Natural killer cell (primary cell): ENCODE measurements around the gene ISG20L2. TPM values are rescaled to one million over a fixed set of nuclear protein-coding genes. Genes with fewer than 3 reads are reported as not detected.
A peak's percentile ranks its signal among the peaks of the same experiment; 100 is the strongest.

Experiments used
- ATAC-seq, 3 donors: fragments of 150-1000 bp in 2 of 3; fragments of 200-7000 bp in 1 of 3; cut with Tn5 transposase; 1 replicate in 1 of 3; 2 replicates in 2 of 3; pipeline ENCODE4 v1.10.0; 2021; ENCODE audit warnings: mild to moderate bottlenecking in 2 of 3, moderate library complexity in 2 of 3
- DNase-seq, 2 donors: peaks; one replicate each; pipeline versions ENCODE4 v3.0.0 to v3.0.0-alpha.2; 2013 to 2021; ENCODE audit warnings: mixed read lengths in 1 of 2
- H3K27ac ChIP-seq: one replicate; pipeline ENCODE4 v1.5.1; 2013; ENCODE audit warnings: mild to moderate bottlenecking, low read length
- H3K27me3 ChIP-seq: one replicate; pipeline ENCODE4 v1.6.1; 2013; ENCODE audit warnings: low read length; ENCODE audit not compliant: control insufficient read depth, insufficient read depth
- H3K36me3 ChIP-seq: one replicate; pipeline ENCODE4 v1.6.1; 2013; ENCODE audit warnings: low read length; ENCODE audit not compliant: control insufficient read depth, insufficient read depth
- H3K4me1 ChIP-seq: one replicate; pipeline ENCODE4 v1.6.1; 2013; ENCODE audit warnings: low read length; ENCODE audit not compliant: control insufficient read depth, insufficient read depth
- H3K4me3 ChIP-seq: one replicate; pipeline ENCODE4 v1.5.1; 2013; ENCODE audit warnings: low read length
- H3K9me3 ChIP-seq: one replicate; pipeline ENCODE4 v1.6.1; 2013; ENCODE audit warnings: low read length; ENCODE audit not compliant: control insufficient read depth, insufficient read depth
- H3K27ac Mint-ChIP-seq, 2 donors: one replicate each; pipeline ENCODE4 v1.8.0; 2022; ENCODE audit warnings: mild to moderate bottlenecking in 2 of 2, mixed read lengths in 2 of 2, moderate library complexity in 1 of 2
- H3K27me3 Mint-ChIP-seq, 2 donors: one replicate each; pipeline ENCODE4 v1.8.0; 2022; ENCODE audit warnings: low read depth in 2 of 2, mixed read lengths in 2 of 2
- H3K36me3 Mint-ChIP-seq: one replicate; pipeline ENCODE4 v1.8.0; 2022; ENCODE audit warnings: mixed read lengths
- H3K4me1 Mint-ChIP-seq, 2 donors: one replicate each; pipeline ENCODE4 v1.8.0; 2022; ENCODE audit warnings: mixed read lengths in 2 of 2
- H3K4me3 Mint-ChIP-seq: one replicate; pipeline ENCODE4 v1.8.0; 2022; ENCODE audit warnings: mild to moderate bottlenecking, moderate library complexity, mixed read lengths
- H3K9me3 Mint-ChIP-seq, 2 donors: one replicate each; pipeline ENCODE4 v1.8.0; 2022; ENCODE audit warnings: mixed read lengths in 2 of 2
- CTCF ChIP-seq: fragments of 200-600 bp; IDR thresholded peaks from one replicate; pipeline ENCODE4 v1.8.0; 2022; ENCODE audit warnings: antibody characterized with exemption
- WGBS: methylation state at CpG from one replicate; pipeline ENCODE4 v1.1.7; 2013; ENCODE audit warnings: missing lambda C conversion rate; ENCODE audit not compliant: insufficient coverage; 5-methylcytosine and 5-hydroxymethylcytosine counted together
- intact Hi-C: fragments of 100-400 bp; cut with micrococcal nuclease; formaldehyde crosslinking; loops from one replicate; pipeline ENCODE4 v1.14.2; 2022
- total RNA-seq, 4 donors: library from RNA; stranded (reverse); fragments of 120-200 nt in 1 of 4; gene quantifications; one replicate each; pipeline versions ENCODE4 v1.2.3 to v1.2.4, GENCODE V29; 2013 to 2022

ISG20L2 gene
- total RNA-seq, 3 donors from 2014 or later (not counting 1 experiment from before 2014, with no cell fraction given), result 60.3 to 71.9 (median 68.7) TPM

GRCh38 chr1:156691191-156691590 is 37.4 kb downstream of the ISG20L2 start:
- intact Hi-C loops, result no loop called here
- no peak for DNase-seq
- H3K4me3 Mint-ChIP-seq, result no peak overlapping the region
- no peak for TF ChIP-seq CTCF
- WGBS, result 68% methylated on average over 10 of the region's 10 CpGs
- Histone ChIP-seq H3K9me3 (no peaks in the 10 kb centered on the region), H3K4me1 (peaks cover 7% of the 10 kb centered on the region), H3K36me3 (no peaks in the 10 kb centered on the region), H3K4me3 (no peak overlapping the region), H3K27ac (no peak overlapping the region), H3K27me3 (peaks cover 50% of the 10 kb centered on the region)
- ATAC-seq, result no peak
- peaks cover 7 to 21% of the 10 kb centered on the region in 2 donors for H3K4me1 Mint-ChIP-seq
- H3K36me3 Mint-ChIP-seq, result no peaks in the 10 kb centered on the region
- peaks cover 32 to 43% of the 10 kb centered on the region in 2 donors for H3K27me3 Mint-ChIP-seq
- H3K27ac Mint-ChIP-seq, result no peak overlapping the region
- no peaks in the 10 kb centered on the region for H3K9me3 Mint-ChIP-seq

- TF ChIP-seq CTCF, result no peak
- Histone ChIP-seq H3K36me3 (no peaks in the 10 kb centered on the region), H3K4me3 (no peak overlapping the region), H3K9me3 (no peaks in the 10 kb centered on the region), H3K27me3 (peaks cover 50% of the 10 kb centered on the region), H3K4me1 (peaks cover 7% of the 10 kb centered on the region), H3K27ac (no peak overlapping the region)
- Mint-ChIP-seq H3K36me3 (no peaks in the 10 kb centered on the region), H3K27me3 (peaks cover 32 to 43% of the 10 kb centered on the region in 2 donors), H3K4me3 (no peak overlapping the region), H3K9me3 (no peaks in the 10 kb centered on the region), H3K4me1 (peaks cover 7 to 21% of the 10 kb centered on the region in 2 donors), H3K27ac (no peak overlapping the region)
- 57% methylated on average over 8 of the region's 8 CpGs for WGBS
- intact Hi-C loops, result no loop called here
- DNase-seq, result no peak
- ATAC-seq, result no peak
These were observed 37.9 kb downstream of the ISG20L2 start for GRCh38 chr1:156690675-156691036.

DNA sequence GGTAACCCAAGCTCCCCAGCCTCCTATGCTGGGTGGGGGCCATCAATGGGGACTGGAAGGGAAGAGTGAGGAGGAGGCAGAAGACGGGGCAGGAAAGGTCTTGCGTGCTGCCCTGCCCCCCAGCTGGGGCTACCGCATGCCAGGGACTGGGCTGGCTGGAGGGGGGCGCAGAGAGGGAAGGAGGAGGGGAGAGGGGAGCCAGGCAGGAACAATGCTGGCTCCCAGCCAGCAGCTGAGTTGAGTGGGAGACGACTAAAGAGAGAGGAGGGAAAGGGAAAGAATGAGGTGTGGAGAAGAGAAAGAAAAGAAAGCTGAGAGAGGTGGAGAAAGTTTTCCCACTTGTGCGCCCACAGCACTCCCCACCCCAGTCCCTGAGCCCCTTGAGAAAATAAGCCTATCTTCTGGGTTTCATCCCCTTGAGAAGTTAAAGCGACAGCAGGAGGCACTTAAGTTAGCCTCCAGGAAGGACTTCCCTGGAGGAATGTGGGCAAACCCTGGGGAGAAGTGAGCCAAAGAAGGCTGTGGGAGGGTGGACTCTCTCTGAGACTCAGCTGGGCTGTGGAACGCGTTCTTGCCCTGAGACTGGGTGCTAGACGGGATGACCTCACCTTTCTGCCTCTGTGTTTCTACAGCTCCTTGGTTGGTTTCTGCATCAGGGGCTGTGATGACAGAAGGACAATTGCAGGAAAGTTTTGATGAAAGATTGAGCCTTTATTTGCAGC is 38.5 kb downstream of the ISG20L2 start:
- ATAC-seq (no peak), DNase-seq (no peak)
- intact Hi-C loops, result loop anchor here (1.0 kb wide), 2 partner anchors 35 to 200 kb away; no protein-coding TSS in a partner anchor
- H3K4me3 ChIP-seq, result no peak overlapping the region
- no peaks in the 10 kb centered on the region for H3K9me3 Mint-ChIP-seq
- no peaks in the 10 kb centered on the region for H3K36me3 ChIP-seq
- H3K4me3 Mint-ChIP-seq, result no peak overlapping the region
- H3K9me3 ChIP-seq, result no peaks in the 10 kb centered on the region
- H3K4me1 ChIP-seq, result peaks cover 7% of the 10 kb centered on the region
- peaks cover 50% of the 10 kb centered on the region for H3K27me3 ChIP-seq
- WGBS, result 29% methylated on average over 9 of the region's 10 CpGs
- no peaks in the 10 kb centered on the region for H3K36me3 Mint-ChIP-seq
- H3K4me1 Mint-ChIP-seq, result peaks cover 7 to 21% of the 10 kb centered on the region in 2 donors
- H3K27me3 Mint-ChIP-seq, result peaks cover 32 to 43% of the 10 kb centered on the region in 2 donors
- H3K27ac ChIP-seq, result no peak overlapping the region
- H3K27ac Mint-ChIP-seq, result peak overlapping the region in 1 of 2 donors; percentile 21
- TF ChIP-seq CTCF, result no peak
